Common myeloid progenitor, CD34-positive (primary cell): Measurements from ENCODE around the gene VWA3A.
A peak's percentile ranks its signal among the peaks of the same experiment; 100 is the strongest.

Source experiments
- CTCF ChIA-PET: fragments of 350-600 bp; sonication (Branson Sonifier 250); formaldehyde crosslinking; loops from one replicate; lab custom pipeline; 2021; ENCODE audit warnings: antibody characterized with exemption; lab: Charles Lee
- POLR2A ChIA-PET: fragments of 350-600 bp; sonication (Branson Sonifier 250); formaldehyde crosslinking; loops from one replicate; lab custom pipeline; 2021; ENCODE audit warnings: antibody characterized with exemption; lab: Charles Lee
- DNase-seq, 3 donors: peaks; one replicate each; pipeline versions ENCODE4 v3.0.0 to v3.0.0-alpha.2; 2013
- H3K27ac ChIP-seq, 2 experiments: 1 replicate in 1 of 2; 2 replicates in 1 of 2; pipeline ENCODE4 v1.7.0; 2013; ENCODE audit warnings: inconsistent platforms in 2 of 2, low read length in 2 of 2, mild to moderate bottlenecking in 2 of 2, low read depth in 1 of 2, moderate library complexity in 1 of 2; ENCODE audit not compliant: severe bottlenecking in 2 of 2, insufficient read depth in 1 of 2, poor library complexity in 1 of 2
- H3K27me3 ChIP-seq, 5 experiments: replicated peaks in 2 of 5; 1 replicate in 3 of 5; 2 replicates in 2 of 5; pipeline versions ENCODE4 v1.6.1 to v1.7.0; 2013; ENCODE audit warnings: low read length in 4 of 5, mild to moderate bottlenecking in 2 of 5, moderate library complexity in 2 of 5, inconsistent platforms in 1 of 5; ENCODE audit not compliant: insufficient read depth in 5 of 5, control insufficient read depth in 4 of 5
- H3K36me3 ChIP-seq, 4 experiments: 1 replicate in 2 of 4; 2 replicates in 2 of 4; pipeline versions ENCODE4 v1.6.1 to v1.7.0; 2013; ENCODE audit warnings: low read length in 3 of 4, control low read depth in 1 of 4, mild to moderate bottlenecking in 1 of 4; ENCODE audit not compliant: control insufficient read depth in 4 of 4, insufficient read depth in 4 of 4
- H3K4me1 ChIP-seq, 4 experiments: 1 replicate in 3 of 4; 2 replicates in 1 of 4; pipeline versions ENCODE4 v1.6.1 to v1.7.1; 2013; ENCODE audit warnings: low read length in 3 of 4, mild to moderate bottlenecking in 3 of 4, control low read depth in 1 of 4, inconsistent platforms in 1 of 4, moderate library complexity in 1 of 4; ENCODE audit not compliant: control insufficient read depth in 4 of 4, insufficient read depth in 4 of 4; ENCODE audit errors: control extremely low read depth in 1 of 4
- H3K4me3 ChIP-seq, 7 experiments: 1 replicate in 4 of 7; 2 replicates in 3 of 7; pipeline versions ENCODE4 v1.5.1 to v1.7.0; 2013; ENCODE audit warnings: mild to moderate bottlenecking in 7 of 7, low read length in 6 of 7, moderate library complexity in 6 of 7, inconsistent platforms in 2 of 7, low read depth in 2 of 7, control low read depth in 1 of 7; ENCODE audit not compliant: insufficient read depth in 4 of 7, control insufficient read depth in 1 of 7; ENCODE audit errors: extremely low read depth in 1 of 7
- H3K9me3 ChIP-seq, 5 experiments: 1 replicate in 4 of 5; 2 replicates in 1 of 5; pipeline versions ENCODE4 v1.6.1 to v1.7.1; 2013; ENCODE audit warnings: low read length in 4 of 5, mild to moderate bottlenecking in 2 of 5, inconsistent platforms in 1 of 5, low read depth in 1 of 5, moderate library complexity in 1 of 5; ENCODE audit not compliant: control insufficient read depth in 4 of 5, insufficient read depth in 2 of 5; ENCODE audit errors: control extremely low read depth in 1 of 5
- WGBS: methylation state at CpG from one replicate; pipeline ENCODE4 v1.1.5; 2013; ENCODE audit not compliant: insufficient coverage; 5-methylcytosine and 5-hydroxymethylcytosine counted together

The VWA3A gene

GRCh38 chr16:22177968-22178930 is 85.9 kb downstream of the VWA3A start:
- no peak overlapping the region for H3K27ac ChIP-seq
- no peaks in the 10 kb centered on the region for H3K27me3 ChIP-seq
- H3K9me3 ChIP-seq = no peaks in the 10 kb centered on the region
- H3K4me3 ChIP-seq = no peak overlapping the region
- ChIA-PET POLR2A (no interaction called here), CTCF (interaction anchor here (1.5 kb wide), 1 partner anchor 10 kb away, joined by 5 read pairs; no protein-coding TSS in a partner anchor)
- DNase-seq = no peak
- no peaks in the 10 kb centered on the region for H3K36me3 ChIP-seq
- no peaks in the 10 kb centered on the region for H3K4me1 ChIP-seq
- 91% methylated on average over 18 of the region's 18 CpGs for WGBS

GRCh38 chr16:22181426-22181825 is 89.1 kb downstream of the VWA3A start:
- no peak overlapping the region for H3K4me3 ChIP-seq
- CTCF ChIA-PET = interaction anchor here (1.2 to 1.3 kb wide), 3 partner anchors 11 to 119 kb away, joined by 3 to 5 read pairs (median 3); no protein-coding TSS in a partner anchor

GRCh38 chr16:22181843-22182242 is 89.5 kb downstream of the VWA3A start:
- Histone ChIP-seq H3K4me3 (no peak overlapping the region), H3K27ac (no peak overlapping the region), H3K36me3 (no peaks in the 10 kb centered on the region), H3K27me3 (no peaks in the 10 kb centered on the region), H3K4me1 (no peaks in the 10 kb centered on the region), H3K9me3 (no peaks in the 10 kb centered on the region)
- CTCF ChIA-PET = interaction anchor here (1.3 kb wide), 1 partner anchor 11 kb away, joined by 5 read pairs; no protein-coding TSS in a partner anchor
- no peak for DNase-seq
- POLR2A ChIA-PET = no interaction called here
- 87% methylated on average over 5 of the region's 7 CpGs for WGBS

More at GRCh38 chr16:22181426-22181825, 89.1 kb downstream of the VWA3A start:
- WGBS = 94% methylated on average over 8 of the region's 11 CpGs
- Histone ChIP-seq H3K9me3 (no peaks in the 10 kb centered on the region), H3K36me3 (no peaks in the 10 kb centered on the region), H3K4me1 (no peaks in the 10 kb centered on the region), H3K27me3 (no peaks in the 10 kb centered on the region), H3K27ac (no peak overlapping the region)
- no peak for DNase-seq
- POLR2A ChIA-PET = no interaction called here

DNA sequence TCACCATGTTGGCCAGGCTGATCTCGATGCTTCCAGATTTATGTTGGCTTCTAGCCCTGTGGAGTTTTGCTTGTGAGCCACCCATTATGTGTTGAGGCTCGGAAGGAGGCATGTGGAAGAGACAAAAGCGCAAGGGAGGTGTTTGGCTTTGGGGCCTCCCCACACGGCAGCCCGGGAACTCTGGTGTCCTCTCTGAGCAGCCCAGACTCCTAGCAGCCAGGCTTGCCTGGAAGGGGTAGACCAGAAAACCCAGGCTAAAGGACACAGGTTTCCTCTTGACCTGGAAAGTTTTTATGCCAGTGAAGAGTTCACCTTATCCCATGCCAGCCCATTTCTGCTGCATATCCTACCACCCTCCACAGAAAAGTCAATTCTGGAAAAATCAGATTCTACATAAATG is 91.0 kb downstream of the VWA3A start:
- no peaks in the 10 kb centered on the region for H3K36me3 ChIP-seq
- H3K27ac ChIP-seq = no peak overlapping the region
- H3K4me3 ChIP-seq = no peak overlapping the region
- 96% methylated on average over 5 of the region's 5 CpGs for WGBS
- no peaks in the 10 kb centered on the region for H3K27me3 ChIP-seq
- no peak for DNase-seq
- peaks cover 0 to 5% (median 3%) of the 10 kb centered on the region in 4 experiments for H3K4me1 ChIP-seq
- POLR2A ChIA-PET = no interaction called here
- no peaks in the 10 kb centered on the region for H3K9me3 ChIP-seq
- CTCF ChIA-PET = interaction anchor here (1.3 to 1.5 kb wide), 2 partner anchors 114 to 119 kb away, joined by 3 read pairs; partner anchors contain the start of gene POLR3E

GRCh38 chr16:22183901-22184614 is 91.7 kb downstream of the VWA3A start:
- ChIA-PET CTCF (interaction anchor here (1.3 kb wide), 1 partner anchor 113 kb away, joined by 3 read pairs; the partner anchor contains the start of gene POLR3E), POLR2A (no interaction called here)

GRCh38 chr16:22184615-22184968 is 92.3 kb downstream of the VWA3A start:
- H3K4me1 ChIP-seq = peaks cover 10 to 17% (median 16%) of the 10 kb centered on the region in 4 experiments
- H3K9me3 ChIP-seq = no peaks in the 10 kb centered on the region
- no peak for DNase-seq
- H3K27me3 ChIP-seq = no peaks in the 10 kb centered on the region
- H3K4me3 ChIP-seq = no peak overlapping the region
- H3K27ac ChIP-seq = no peak overlapping the region
- POLR2A ChIA-PET = no interaction called here
- H3K36me3 ChIP-seq = no peaks in the 10 kb centered on the region
- CTCF ChIA-PET = no interaction called here
- 100% methylated on average over 4 of the region's 6 CpGs for WGBS

More at GRCh38 chr16:22183901-22184614, 91.7 kb downstream of the VWA3A start:
- no peaks in the 10 kb centered on the region for H3K27me3 ChIP-seq
- H3K36me3 ChIP-seq = no peaks in the 10 kb centered on the region
- H3K4me1 ChIP-seq = peaks cover 4 to 12% (median 11%) of the 10 kb centered on the region in 4 experiments
- H3K4me3 ChIP-seq = no peak overlapping the region
- DNase-seq = peak in 2 of 3 donors; percentile 40 to 53
- WGBS = 95% methylated on average over 8 of the region's 11 CpGs
- H3K9me3 ChIP-seq = no peaks in the 10 kb centered on the region
- H3K27ac ChIP-seq = no peak overlapping the region
